Thoracic aorta (tissue), 2 donors: ENCODE data around the gene WDR64. TPM values are rescaled to one million over a fixed set of nuclear protein-coding genes. Genes with fewer than 3 reads are reported as not detected.
"Not testable (repeated sequence)": the region's sequence is repeated elsewhere in the genome, so short reads cannot be mapped to it uniquely, and the experiment has no call there.

Experiments
- ATAC-seq: fragments of 150-250 bp; one replicate; pipeline ENCODE4 v1.8.0; 2017; ENCODE audit warnings: low read depth; ENCODE audit not compliant: insufficient number of reproducible peaks, low FRiP score
- DNase-seq: peaks from one replicate; pipeline ENCODE4 v3.0.0-alpha.2; 2020; ENCODE audit warnings: low spot score
- H3K27ac ChIP-seq, 2 donors: fragments of 200-600 bp; sonication (generic); 1 replicate in 1 of 2; 2 replicates in 1 of 2; pipeline ENCODE4 v1.5.1; 2016; ENCODE audit warnings: mild to moderate bottlenecking in 2 of 2, moderate library complexity in 2 of 2
- H3K27me3 ChIP-seq: fragments of 200-600 bp; sonication (generic); replicated peaks from 2 replicates; pipeline ENCODE4 v1.6.0; 2016; ENCODE audit warnings: mild to moderate bottlenecking; ENCODE audit not compliant: insufficient read depth
- H3K36me3 ChIP-seq: fragments of 200-600 bp; sonication (generic); one replicate; pipeline ENCODE4 v1.5.1; 2016
- H3K4me1 ChIP-seq, 2 donors: fragments of 200-600 bp; sonication (generic); 1 replicate in 1 of 2; 2 replicates in 1 of 2; pipeline versions ENCODE4 v1.5.1 to v1.6.0; 2016; ENCODE audit warnings: low read depth in 2 of 2, mild to moderate bottlenecking in 1 of 2; ENCODE audit not compliant: control insufficient read depth in 1 of 2
- H3K4me3 ChIP-seq: fragments of 200-600 bp; sonication (generic); 2 replicates; pipeline ENCODE4 v1.5.1; 2016; ENCODE audit warnings: mild to moderate bottlenecking
- H3K9me3 ChIP-seq: fragments of 200-600 bp; sonication (generic); 2 replicates; pipeline ENCODE4 v1.5.1; 2016
- total RNA-seq, 2 donors: library from RNA; depleted of rRNA; stranded (reverse); fragments of >200 nt; gene quantifications; one replicate each; pipeline versions ENCODE4 v1.1.0 to v1.2.3, GENCODE V29; 2016
- TF ChIP-seq, protein P1 (sequence below): fragments of 200-600 bp; sonication (generic); IDR thresholded peaks from one replicate; pipeline ENCODE4 v1.5.1; 2019; ENCODE audit warnings: antibody characterized with exemption

The WDR64 gene
- total RNA-seq, 2 donors from 2014 or later = not detected

DNA sequence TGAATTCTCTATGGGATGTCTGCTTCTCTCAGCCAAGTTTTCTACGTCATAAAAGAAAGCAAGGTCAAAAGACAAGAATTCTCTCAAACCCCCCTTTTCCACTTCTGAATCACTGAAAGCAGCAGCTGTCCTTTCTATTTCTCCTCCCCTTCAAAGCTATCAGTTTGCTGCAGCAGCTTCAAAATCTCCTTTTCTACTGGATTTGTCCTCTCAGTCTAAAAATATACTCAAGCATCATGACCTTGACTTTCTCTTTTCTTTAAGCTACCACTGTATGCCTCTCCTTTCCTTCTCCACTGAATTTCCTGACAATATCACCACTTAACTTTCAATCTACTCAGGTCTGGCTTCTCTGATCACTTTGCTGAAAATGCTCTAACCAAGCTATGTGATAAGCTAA, 1.9 kb downstream of the WDR64 start:
- Histone ChIP-seq H3K27ac (no peak overlapping the region), H3K4me1 (no peaks in the 10 kb centered on the region), H3K4me3 (no peak overlapping the region), H3K27me3 (no peaks in the 10 kb centered on the region), H3K9me3 (no peaks in the 10 kb centered on the region), H3K36me3 (no peaks in the 10 kb centered on the region)
- TF ChIP-seq, protein P1, sequence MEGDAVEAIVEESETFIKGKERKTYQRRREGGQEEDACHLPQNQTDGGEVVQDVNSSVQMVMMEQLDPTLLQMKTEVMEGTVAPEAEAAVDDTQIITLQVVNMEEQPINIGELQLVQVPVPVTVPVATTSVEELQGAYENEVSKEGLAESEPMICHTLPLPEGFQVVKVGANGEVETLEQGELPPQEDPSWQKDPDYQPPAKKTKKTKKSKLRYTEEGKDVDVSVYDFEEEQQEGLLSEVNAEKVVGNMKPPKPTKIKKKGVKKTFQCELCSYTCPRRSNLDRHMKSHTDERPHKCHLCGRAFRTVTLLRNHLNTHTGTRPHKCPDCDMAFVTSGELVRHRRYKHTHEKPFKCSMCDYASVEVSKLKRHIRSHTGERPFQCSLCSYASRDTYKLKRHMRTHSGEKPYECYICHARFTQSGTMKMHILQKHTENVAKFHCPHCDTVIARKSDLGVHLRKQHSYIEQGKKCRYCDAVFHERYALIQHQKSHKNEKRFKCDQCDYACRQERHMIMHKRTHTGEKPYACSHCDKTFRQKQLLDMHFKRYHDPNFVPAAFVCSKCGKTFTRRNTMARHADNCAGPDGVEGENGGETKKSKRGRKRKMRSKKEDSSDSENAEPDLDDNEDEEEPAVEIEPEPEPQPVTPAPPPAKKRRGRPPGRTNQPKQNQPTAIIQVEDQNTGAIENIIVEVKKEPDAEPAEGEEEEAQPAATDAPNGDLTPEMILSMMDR = no peak
- DNase-seq (no peak), ATAC-seq (no peak)

DNA sequence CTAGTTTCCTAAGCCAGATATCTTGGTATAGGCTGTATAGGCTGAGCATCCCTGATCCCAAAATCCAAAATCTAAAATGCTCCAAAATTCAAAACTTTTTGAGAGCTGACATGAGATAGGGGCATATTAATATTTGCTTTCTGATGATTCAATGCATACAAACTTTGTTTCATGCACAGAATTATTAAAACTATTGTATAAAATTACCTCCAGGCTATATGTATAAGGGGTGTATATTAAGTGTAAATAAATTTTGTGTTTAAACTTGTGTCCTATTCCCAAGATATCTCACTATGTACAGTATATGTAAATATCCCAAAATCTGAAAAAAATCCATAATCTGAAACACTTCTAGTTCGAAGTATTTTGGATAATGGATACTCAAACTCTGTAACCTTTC, 2.6 kb downstream of the WDR64 start:
- no peak for DNase-seq

DNA sequence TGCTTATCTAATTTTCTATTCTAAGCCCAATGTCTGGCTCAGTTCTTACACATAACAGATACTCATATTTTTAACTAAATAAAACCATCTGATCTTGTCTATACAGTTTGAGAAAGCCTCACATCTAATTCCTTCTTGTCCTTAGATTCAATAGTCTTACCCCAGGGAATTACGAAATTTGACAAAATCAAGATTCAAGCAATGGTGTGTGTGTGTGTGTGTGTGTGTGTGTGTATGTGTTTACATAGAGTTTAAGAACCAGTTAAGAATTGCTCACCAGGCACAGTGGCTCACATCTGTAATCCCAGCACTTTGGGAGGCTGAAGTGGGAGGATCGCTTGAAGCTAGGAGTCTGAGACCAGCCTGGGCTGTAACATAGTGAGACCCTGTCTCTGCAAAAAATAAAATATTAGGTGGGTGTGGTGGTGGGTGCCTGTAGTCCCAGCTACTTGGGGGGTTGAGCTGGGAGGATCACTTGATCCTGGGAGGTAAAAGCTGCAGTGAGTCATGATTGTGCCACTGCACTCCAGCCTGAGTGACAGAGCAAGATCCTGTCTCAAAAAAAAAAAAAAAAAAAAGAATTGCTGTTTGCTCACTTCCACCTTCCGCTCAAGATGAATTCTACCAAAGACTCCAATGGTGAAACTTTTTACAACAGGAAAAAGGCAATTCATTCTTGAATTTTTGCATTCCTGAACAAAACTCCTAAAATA, 6.2 kb downstream of the WDR64 start:
- Histone ChIP-seq H3K4me1 (no peaks in the 10 kb centered on the region), H3K4me3 (no peak overlapping the region), H3K27ac (no peak overlapping the region), H3K9me3 (no peaks in the 10 kb centered on the region), H3K36me3 (no peaks in the 10 kb centered on the region), H3K27me3 (no peaks in the 10 kb centered on the region)
- TF ChIP-seq, protein P1 = no peak
- no peak for ATAC-seq
- no peak for DNase-seq

More for the DNA sequence above, 2.6 kb downstream of the WDR64 start:
- Histone ChIP-seq H3K9me3 (no peaks in the 10 kb centered on the region), H3K4me3 (no peak overlapping the region), H3K36me3 (no peaks in the 10 kb centered on the region), H3K27ac (no peak overlapping the region), H3K27me3 (no peaks in the 10 kb centered on the region), H3K4me1 (no peaks in the 10 kb centered on the region)
- no peak for ATAC-seq
- TF ChIP-seq, protein P1 = no peak

DNA sequence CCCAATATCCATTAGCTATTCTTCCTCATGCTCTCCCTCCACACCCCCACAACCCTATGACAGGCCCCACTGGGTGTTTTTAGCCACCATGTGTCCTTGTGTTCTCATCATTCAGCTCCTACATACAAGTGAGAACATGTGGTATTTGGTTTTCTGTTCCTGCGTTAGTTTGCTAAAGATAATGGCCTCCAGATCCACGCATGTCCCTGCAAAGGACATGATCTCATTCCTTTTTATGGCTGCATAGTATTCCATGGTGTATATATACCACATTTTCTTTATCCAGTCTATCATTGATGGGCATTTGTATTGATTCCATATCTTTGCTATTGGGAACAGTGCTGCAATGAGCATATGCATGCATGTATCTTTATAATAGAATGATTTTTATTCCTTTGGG, 6.9 kb downstream of the WDR64 start:
- not testable (repeated sequence) for DNase-seq, H3K4me1 ChIP-seq, ATAC-seq, H3K9me3 ChIP-seq, H3K4me3 ChIP-seq, H3K27ac ChIP-seq, H3K27me3 ChIP-seq, H3K36me3 ChIP-seq

DNA sequence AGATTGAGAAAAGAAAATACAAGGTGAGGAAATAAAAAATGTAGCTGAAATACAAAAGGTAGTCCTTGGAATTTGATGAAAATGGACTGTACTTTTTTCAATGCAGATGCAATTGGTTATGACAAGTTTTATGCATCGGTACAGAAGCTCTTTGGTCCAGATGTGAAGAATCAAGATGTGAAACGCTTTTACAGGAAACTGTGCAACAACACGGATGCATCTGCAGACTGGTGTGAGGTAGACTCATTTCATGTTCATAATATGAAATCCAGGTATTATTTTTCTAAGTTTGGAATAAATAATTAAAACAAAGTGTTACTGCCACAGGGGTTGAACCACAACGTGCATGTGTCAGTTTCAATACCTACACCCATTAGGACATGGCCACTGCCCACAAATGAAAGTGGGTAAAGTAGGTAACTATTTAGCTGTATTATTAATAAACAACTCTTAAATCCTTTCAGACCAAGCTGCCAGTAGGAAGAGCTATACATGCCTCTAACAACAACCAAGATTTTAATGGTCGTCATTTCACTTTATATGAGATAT, 8.4 kb downstream of the WDR64 start:
- Histone ChIP-seq H3K36me3 (no peaks in the 10 kb centered on the region), H3K9me3 (no peaks in the 10 kb centered on the region), H3K27ac (no peak overlapping the region), H3K4me3 (no peak overlapping the region), H3K4me1 (no peaks in the 10 kb centered on the region), H3K27me3 (no peaks in the 10 kb centered on the region)
- ATAC-seq (no peak), DNase-seq (no peak)
- TF ChIP-seq, protein P1 = no peak

DNA sequence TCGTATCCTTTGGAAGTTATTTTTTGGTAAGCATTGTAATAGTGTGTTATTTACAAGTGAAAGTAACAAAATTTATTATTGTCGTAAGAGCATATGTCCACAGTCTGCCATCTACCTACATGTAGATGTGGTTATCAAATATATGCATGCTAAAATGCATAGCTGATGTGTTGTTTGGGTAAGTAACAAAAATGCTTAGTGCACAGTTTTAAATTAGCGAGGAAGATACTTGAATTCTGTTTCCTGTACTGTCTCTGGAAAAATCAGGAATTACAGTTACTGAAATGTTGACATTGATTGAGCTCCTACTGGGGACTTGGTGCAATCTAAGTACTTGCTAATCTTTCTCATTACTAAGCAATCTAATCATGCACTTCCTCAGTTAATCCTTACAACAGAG, 14.3 kb downstream of the WDR64 start:
- Histone ChIP-seq H3K4me3 (no peak overlapping the region), H3K27me3 (no peaks in the 10 kb centered on the region), H3K4me1 (no peaks in the 10 kb centered on the region), H3K36me3 (no peaks in the 10 kb centered on the region), H3K27ac (no peak overlapping the region), H3K9me3 (no peaks in the 10 kb centered on the region)
- ATAC-seq (no peak), DNase-seq (no peak)
- TF ChIP-seq, protein P1 = no peak
